ENCODE results near the gene CHID1. TPM values are rescaled to one million over a fixed set of nuclear protein-coding genes. Genes with fewer than 3 reads are reported as not detected.

The CHID1 gene
- total RNA-seq, 1 experiment from 2014 or later, result 85.6 TPM

GRCh38 chr11:862696-863022, 48.0 kb downstream of the CHID1 start:
- Histone ChIP-seq H3K36me3 (ENCODE audit: low read depth) (no peaks in the 10 kb centered on the region), H3K9me2 (ENCODE audit: insufficient read depth) (no peaks in the 10 kb centered on the region), H3K27me3 (ENCODE audit: insufficient read depth, low read depth) (no peaks in the 10 kb centered on the region), H3K27ac (no peak overlapping the region), H3K9me3 (ENCODE audit: insufficient read depth, low read depth) (no peaks in the 10 kb centered on the region), H4K20me1 (ENCODE audit: insufficient read depth) (no peaks in the 10 kb centered on the region; the same call in 1 of the 2 replicates), H3F3A (ENCODE audit: insufficient read depth, low read depth) (no peaks in the 10 kb centered on the region), H2AFZ (no peak overlapping the region), H3K4me3 (no peak overlapping the region), H3K4me2 (no peak overlapping the region), H3K4me1 (replicated peaks; ENCODE audit: insufficient read depth) (no peaks in the 10 kb centered on the region), H3K79me2 (ENCODE audit: low read depth) (no peaks in the 10 kb centered on the region)
- intact Hi-C loops (cut with micrococcal nuclease; ENCODE audit: unreplicated experiment), result no loop called here
- no TSS peak for BruUV-seq (replicated peaks)
- no peak for TF ChIP-seq EZH2 (IDR thresholded peaks at IDR 0.05; ENCODE audit: low read depth)
- no peak for TF ChIP-seq CTCF (conservative IDR thresholded peaks at IDR 0.05)
- POLR2A ChIA-PET (ENCODE audit: unreplicated experiment), result no interaction called here
- no peak for DNase-seq
- CTCF ChIA-PET, result no interaction called here

- H2AFZ ChIP-seq, result no peak overlapping the region
- ChIA-PET POLR2A (ENCODE audit: unreplicated experiment) (no interaction called here), CTCF (no interaction called here)
- no peaks in the 10 kb centered on the region for H3K27me3 ChIP-seq (ENCODE audit: insufficient read depth, low read depth)
- no peaks in the 10 kb centered on the region for H3K36me3 ChIP-seq (ENCODE audit: low read depth)
- H3K4me3 ChIP-seq, result no peak overlapping the region
- no peaks in the 10 kb centered on the region for H3K9me2 ChIP-seq (ENCODE audit: insufficient read depth)
- no peak overlapping the region for H3K4me2 ChIP-seq
- no peaks in the 10 kb centered on the region for H3K79me2 ChIP-seq (ENCODE audit: low read depth)
- H3K4me1 ChIP-seq (replicated peaks; ENCODE audit: insufficient read depth), result no peaks in the 10 kb centered on the region
- TF ChIP-seq EZH2 (IDR thresholded peaks at IDR 0.05; ENCODE audit: low read depth), result no peak
- no peak for TF ChIP-seq CTCF (conservative IDR thresholded peaks at IDR 0.05)
- H3K9me3 ChIP-seq (ENCODE audit: insufficient read depth, low read depth), result no peaks in the 10 kb centered on the region
- DNase-seq, result no peak
- BruUV-seq (replicated peaks), result no TSS peak
- H4K20me1 ChIP-seq (ENCODE audit: insufficient read depth), result no peaks in the 10 kb centered on the region; the same call in 1 of the 2 replicates
- H3F3A ChIP-seq (ENCODE audit: insufficient read depth, low read depth), result no peaks in the 10 kb centered on the region
- no peak overlapping the region for H3K27ac ChIP-seq
- intact Hi-C loops (cut with micrococcal nuclease; ENCODE audit: unreplicated experiment), result no loop called here
These were observed 48.4 kb downstream of the CHID1 start for GRCh38 chr11:862081-862661.

- POLR2A ChIA-PET (ENCODE audit: unreplicated experiment), result no interaction called here
- H3K4me1 ChIP-seq (replicated peaks; ENCODE audit: insufficient read depth), result no peaks in the 10 kb centered on the region
These were observed 49.5 kb downstream of the CHID1 start for GRCh38 chr11:861105-861479.

More at GRCh38 chr11:861105-861479, 49.5 kb downstream of the CHID1 start:
- Histone ChIP-seq H3F3A (ENCODE audit: insufficient read depth, low read depth) (no peaks in the 10 kb centered on the region), H3K9me3 (ENCODE audit: insufficient read depth, low read depth) (no peaks in the 10 kb centered on the region), H2AFZ (no peak overlapping the region), H4K20me1 (ENCODE audit: insufficient read depth) (no peaks in the 10 kb centered on the region; the same call in 1 of the 2 replicates), H3K4me2 (no peak overlapping the region), H3K27ac (no peak overlapping the region), H3K4me3 (no peak overlapping the region), H3K79me2 (ENCODE audit: low read depth) (no peaks in the 10 kb centered on the region), H3K9me2 (ENCODE audit: insufficient read depth) (no peaks in the 10 kb centered on the region), H3K27me3 (ENCODE audit: insufficient read depth, low read depth) (no peaks in the 10 kb centered on the region), H3K36me3 (ENCODE audit: low read depth) (no peaks in the 10 kb centered on the region)
- no peak for TF ChIP-seq EZH2 (IDR thresholded peaks at IDR 0.05; ENCODE audit: low read depth)
- no peak for TF ChIP-seq CTCF (conservative IDR thresholded peaks at IDR 0.05)
- CTCF ChIA-PET, result no interaction called here
- no peak for DNase-seq
- no TSS peak for BruUV-seq (replicated peaks)
- intact Hi-C loops (cut with micrococcal nuclease; ENCODE audit: unreplicated experiment), result no loop called here

Data from PC-9 (cell line).